Measurements from ENCODE around the gene PRTG. TPM values are rescaled to one million over a fixed set of nuclear protein-coding genes. Genes with fewer than 3 reads are reported as not detected.

Gene PRTG
- polyA plus RNA-seq, 3 donors = not detected

DNA sequence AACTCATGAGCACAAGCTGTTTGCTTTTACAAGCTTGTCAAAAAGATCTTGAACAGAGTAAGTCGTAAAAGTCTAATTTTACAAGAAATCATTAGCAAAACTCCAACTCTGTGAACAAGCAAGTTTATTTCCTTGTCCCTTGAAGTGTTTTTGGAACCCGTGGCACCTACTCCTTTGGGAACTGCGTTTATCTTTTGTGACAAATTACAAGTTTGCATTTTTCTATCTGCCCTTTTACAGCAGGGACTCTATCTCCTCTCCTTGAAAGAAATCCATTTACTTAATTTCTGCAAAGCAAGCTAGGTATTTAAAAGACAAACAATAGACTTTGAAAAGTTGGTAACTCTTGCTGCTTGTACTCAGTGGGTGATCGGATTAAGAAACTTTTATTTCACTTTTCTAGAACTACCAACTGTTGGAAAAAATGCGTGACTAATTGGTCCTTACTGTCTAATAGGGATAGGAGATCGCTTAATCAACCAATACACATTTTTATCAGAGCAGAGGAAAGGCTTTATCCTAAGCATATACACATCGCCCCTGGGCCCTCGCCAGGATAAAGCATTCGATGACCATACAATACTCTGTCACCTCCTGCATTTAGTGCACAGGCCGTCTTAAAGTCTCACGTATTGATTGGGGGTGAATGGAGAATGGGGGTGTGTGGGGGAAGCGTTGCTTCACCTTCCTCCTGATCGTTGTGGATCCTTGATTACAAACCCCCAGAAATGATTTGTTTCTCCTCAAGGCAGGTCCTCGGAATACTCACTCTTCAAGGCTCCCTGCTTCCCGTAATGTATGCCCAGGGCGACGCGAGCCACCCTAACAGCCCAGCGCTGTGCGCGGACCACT, 1.7 kb downstream of the PRTG start:
- intact Hi-C loops (cut with micrococcal nuclease) = no loop called here
- 12% methylated on average over 10 of the region's 21 CpGs for WGBS (ENCODE audit: insufficient coverage)
- Histone ChIP-seq H3K79me2 (ENCODE audit: insufficient read depth, low read length) (no peaks in the 10 kb centered on the region), H3K4me3 (replicated peaks in 1 of 3; ENCODE audit: low read depth in 2 of 3, low read length in 3 of 3) (no peak overlapping the region), H3K4me2 (replicated peaks; ENCODE audit: extremely low read depth, low read length, poor library complexity, severe bottlenecking) (peak overlapping the region; percentile 78), H3K9ac (ENCODE audit: insufficient read depth, low read length, poor library complexity, severe bottlenecking) (no peak overlapping the region), H3K27me3 (ENCODE audit: control insufficient read depth in 2 of 2, insufficient read depth in 2 of 2, low read length in 2 of 2) (peaks cover 61 to 67% of the 10 kb centered on the region in 2 donors), H4K20me1 (ENCODE audit: insufficient read depth, low read length) (no peaks in the 10 kb centered on the region), H3K4me1 (ENCODE audit: control insufficient read depth in 1 of 2, insufficient read depth in 2 of 2, low read length in 2 of 2) (peaks cover 3 to 10% of the 10 kb centered on the region in 2 donors), H3K36me3 (replicated peaks in 1 of 2; ENCODE audit: control insufficient read depth in 1 of 2, insufficient read depth in 2 of 2, low read length in 2 of 2) (no peaks in the 10 kb centered on the region), H3K27ac (ENCODE audit: low read depth in 1 of 2, low read length in 2 of 2) (no peak overlapping the region), H2AFZ (ENCODE audit: insufficient read depth, low read depth, low read length, poor library complexity, severe bottlenecking) (no peak overlapping the region), H3K9me3 (replicated peaks in 1 of 2; ENCODE audit: control insufficient read depth in 1 of 2, insufficient read depth in 1 of 2, low read length in 2 of 2) (peaks cover 0 to 5% of the 10 kb centered on the region in 2 donors)
- Mint-ChIP-seq H3K27me3 (ENCODE audit: low read depth in 3 of 3) (peaks cover 34 to 52% (median 45%) of the 10 kb centered on the region in 3 donors), H3K4me3 (no peak overlapping the region), H3K36me3 (no peaks in the 10 kb centered on the region), H3K9me3 (peaks cover 0 to 3% (median 0%) of the 10 kb centered on the region in 7 donors), H3K27ac (no peak overlapping the region), H3K4me1 (peaks cover 4% of the 10 kb centered on the region)
- no peak for DNase-seq
- TF ChIP-seq, protein P1, sequence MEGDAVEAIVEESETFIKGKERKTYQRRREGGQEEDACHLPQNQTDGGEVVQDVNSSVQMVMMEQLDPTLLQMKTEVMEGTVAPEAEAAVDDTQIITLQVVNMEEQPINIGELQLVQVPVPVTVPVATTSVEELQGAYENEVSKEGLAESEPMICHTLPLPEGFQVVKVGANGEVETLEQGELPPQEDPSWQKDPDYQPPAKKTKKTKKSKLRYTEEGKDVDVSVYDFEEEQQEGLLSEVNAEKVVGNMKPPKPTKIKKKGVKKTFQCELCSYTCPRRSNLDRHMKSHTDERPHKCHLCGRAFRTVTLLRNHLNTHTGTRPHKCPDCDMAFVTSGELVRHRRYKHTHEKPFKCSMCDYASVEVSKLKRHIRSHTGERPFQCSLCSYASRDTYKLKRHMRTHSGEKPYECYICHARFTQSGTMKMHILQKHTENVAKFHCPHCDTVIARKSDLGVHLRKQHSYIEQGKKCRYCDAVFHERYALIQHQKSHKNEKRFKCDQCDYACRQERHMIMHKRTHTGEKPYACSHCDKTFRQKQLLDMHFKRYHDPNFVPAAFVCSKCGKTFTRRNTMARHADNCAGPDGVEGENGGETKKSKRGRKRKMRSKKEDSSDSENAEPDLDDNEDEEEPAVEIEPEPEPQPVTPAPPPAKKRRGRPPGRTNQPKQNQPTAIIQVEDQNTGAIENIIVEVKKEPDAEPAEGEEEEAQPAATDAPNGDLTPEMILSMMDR (IDR thresholded peaks at IDR 0.05) = no peak

GRCh38 chr15:55740359-55740878, 2.5 kb downstream of the PRTG start:
- no peaks in the 10 kb centered on the region for H4K20me1 ChIP-seq (ENCODE audit: insufficient read depth, low read length)
- peaks cover 61 to 67% of the 10 kb centered on the region in 2 donors for H3K27me3 ChIP-seq (ENCODE audit: control insufficient read depth in 2 of 2, insufficient read depth in 2 of 2, low read length in 2 of 2)
- H3K27ac Mint-ChIP-seq = no peak overlapping the region
- intact Hi-C loops (cut with micrococcal nuclease) = no loop called here
- TF ChIP-seq, protein P1 (IDR thresholded peaks at IDR 0.05) = no peak
- peaks cover 34 to 54% (median 41%) of the 10 kb centered on the region in 3 donors for H3K27me3 Mint-ChIP-seq (ENCODE audit: low read depth in 3 of 3)
- peaks cover 4% of the 10 kb centered on the region for H3K4me1 Mint-ChIP-seq
- no peaks in the 10 kb centered on the region for H3K36me3 Mint-ChIP-seq
- no peak overlapping the region for H3K4me2 ChIP-seq (replicated peaks; ENCODE audit: extremely low read depth, low read length, poor library complexity, severe bottlenecking)
- no peak overlapping the region for H2AFZ ChIP-seq (ENCODE audit: insufficient read depth, low read depth, low read length, poor library complexity, severe bottlenecking)
- peaks cover 0 to 3% (median 0%) of the 10 kb centered on the region in 7 donors for H3K9me3 Mint-ChIP-seq
- no peaks in the 10 kb centered on the region for H3K79me2 ChIP-seq (ENCODE audit: insufficient read depth, low read length)
- H3K4me1 ChIP-seq (ENCODE audit: control insufficient read depth in 1 of 2, insufficient read depth in 2 of 2, low read length in 2 of 2) = peaks cover 3 to 10% of the 10 kb centered on the region in 2 donors
- no peak for DNase-seq
- peaks cover 0 to 5% of the 10 kb centered on the region in 2 donors for H3K9me3 ChIP-seq (replicated peaks in 1 of 2; ENCODE audit: control insufficient read depth in 1 of 2, insufficient read depth in 1 of 2, low read length in 2 of 2)
- H3K4me3 ChIP-seq (replicated peaks in 1 of 3; ENCODE audit: low read depth in 2 of 3, low read length in 3 of 3) = no peak overlapping the region
- 0% methylated on average over 2 of the region's 11 CpGs for WGBS (ENCODE audit: insufficient coverage)
- H3K36me3 ChIP-seq (replicated peaks in 1 of 2; ENCODE audit: control insufficient read depth in 1 of 2, insufficient read depth in 2 of 2, low read length in 2 of 2) = no peaks in the 10 kb centered on the region
- no peak overlapping the region for H3K4me3 Mint-ChIP-seq
- H3K27ac ChIP-seq (ENCODE audit: low read depth in 1 of 2, low read length in 2 of 2) = no peak overlapping the region
- H3K9ac ChIP-seq (ENCODE audit: insufficient read depth, low read length, poor library complexity, severe bottlenecking) = no peak overlapping the region
